Mesothelial cell of epicardium (in vitro differentiated cells): ENCODE measurements around the gene IMPDH1. TPM values are rescaled to one million over a fixed set of nuclear protein-coding genes. Genes with fewer than 3 reads are reported as not detected.

Experiments used
- DNase-seq, 2 experiments: peaks; one replicate each; pipeline ENCODE4 v3.0.0; 2021; ENCODE audit warnings: low spot score in 2 of 2; ENCODE audit not compliant: unreplicated experiment in 2 of 2
- H3K27ac Mint-ChIP-seq: 2 replicates; pipeline ENCODE4 v1.8.0; 2021; ENCODE audit warnings: mixed read lengths
- H3K27me3 Mint-ChIP-seq: 2 replicates; pipeline ENCODE4 v1.8.0; 2021; ENCODE audit warnings: low read depth, mixed read lengths
- H3K36me3 Mint-ChIP-seq: 2 replicates; pipeline ENCODE4 v1.8.0; 2021; ENCODE audit warnings: mixed read lengths
- H3K4me1 Mint-ChIP-seq: 2 replicates; pipeline ENCODE4 v1.8.0; 2021; ENCODE audit warnings: mixed read lengths
- H3K4me3 Mint-ChIP-seq: 2 replicates; pipeline ENCODE4 v1.8.0; 2021; ENCODE audit warnings: mild to moderate bottlenecking, moderate library complexity, mixed read lengths
- H3K9me3 Mint-ChIP-seq: 2 replicates; pipeline ENCODE4 v1.8.0; 2021; ENCODE audit warnings: mixed read lengths
- total RNA-seq: library from RNA; stranded (reverse); gene quantifications from 3 replicates; pipeline ENCODE4 v1.2.1, GENCODE V29; 2021
- TF ChIP-seq, protein P1 (sequence below): fragments of 200-600 bp; sonication (generic); IDR thresholded peaks from one replicate; pipeline ENCODE4 v1.5.0; 2021; ENCODE audit warnings: antibody characterized with exemption; ENCODE audit not compliant: unreplicated experiment

The IMPDH1 gene
- total RNA-seq, 1 donor from 2014 or later: 39.3 TPM

GRCh38 chr7:128422842-128423241 is 13.1 kb upstream of the IMPDH1 start:
- H3K4me3 Mint-ChIP-seq: no peak overlapping the region

DNA sequence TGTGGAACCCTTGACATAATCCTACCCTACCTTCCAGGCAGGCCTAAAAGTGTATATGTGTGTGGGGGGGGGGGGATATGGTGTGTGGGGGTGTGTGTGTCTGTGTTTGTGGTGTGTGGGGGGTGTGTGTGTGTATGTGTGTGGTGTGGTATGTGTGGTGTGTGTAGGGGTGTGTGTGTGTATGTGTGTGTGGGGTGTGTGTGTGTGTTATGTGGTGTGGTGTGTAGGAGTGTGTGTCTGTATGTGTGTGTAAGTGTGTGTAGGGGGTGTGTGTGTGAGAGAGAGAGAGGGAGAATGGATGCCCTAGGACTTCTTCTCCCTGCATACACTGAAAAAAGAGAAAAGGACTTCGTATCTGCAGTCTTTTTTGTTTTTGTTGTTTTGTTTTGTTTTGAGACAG is 12.3 kb upstream of the IMPDH1 start:
- Mint-ChIP-seq H3K9me3 (no peaks in the 10 kb centered on the region), H3K27me3 (no peaks in the 10 kb centered on the region), H3K4me3 (no peak overlapping the region), H3K27ac (no peak overlapping the region), H3K36me3 (no peaks in the 10 kb centered on the region), H3K4me1 (peaks cover 9% of the 10 kb centered on the region)
- no peak for DNase-seq
- TF ChIP-seq, protein P1, sequence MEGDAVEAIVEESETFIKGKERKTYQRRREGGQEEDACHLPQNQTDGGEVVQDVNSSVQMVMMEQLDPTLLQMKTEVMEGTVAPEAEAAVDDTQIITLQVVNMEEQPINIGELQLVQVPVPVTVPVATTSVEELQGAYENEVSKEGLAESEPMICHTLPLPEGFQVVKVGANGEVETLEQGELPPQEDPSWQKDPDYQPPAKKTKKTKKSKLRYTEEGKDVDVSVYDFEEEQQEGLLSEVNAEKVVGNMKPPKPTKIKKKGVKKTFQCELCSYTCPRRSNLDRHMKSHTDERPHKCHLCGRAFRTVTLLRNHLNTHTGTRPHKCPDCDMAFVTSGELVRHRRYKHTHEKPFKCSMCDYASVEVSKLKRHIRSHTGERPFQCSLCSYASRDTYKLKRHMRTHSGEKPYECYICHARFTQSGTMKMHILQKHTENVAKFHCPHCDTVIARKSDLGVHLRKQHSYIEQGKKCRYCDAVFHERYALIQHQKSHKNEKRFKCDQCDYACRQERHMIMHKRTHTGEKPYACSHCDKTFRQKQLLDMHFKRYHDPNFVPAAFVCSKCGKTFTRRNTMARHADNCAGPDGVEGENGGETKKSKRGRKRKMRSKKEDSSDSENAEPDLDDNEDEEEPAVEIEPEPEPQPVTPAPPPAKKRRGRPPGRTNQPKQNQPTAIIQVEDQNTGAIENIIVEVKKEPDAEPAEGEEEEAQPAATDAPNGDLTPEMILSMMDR: no peak

More at GRCh38 chr7:128422842-128423241, 13.1 kb upstream of the IMPDH1 start:
- Mint-ChIP-seq H3K27ac (no peak overlapping the region), H3K36me3 (no peaks in the 10 kb centered on the region), H3K27me3 (no peaks in the 10 kb centered on the region), H3K4me1 (peaks cover 9% of the 10 kb centered on the region), H3K9me3 (no peaks in the 10 kb centered on the region)
- TF ChIP-seq, protein P1: no peak
- no peak for DNase-seq

- no peak overlapping the region for H3K4me3 Mint-ChIP-seq
- no peak overlapping the region for H3K27ac Mint-ChIP-seq
- H3K36me3 Mint-ChIP-seq: no peaks in the 10 kb centered on the region
- H3K27me3 Mint-ChIP-seq: no peaks in the 10 kb centered on the region
- H3K4me1 Mint-ChIP-seq: peaks cover 9% of the 10 kb centered on the region
- TF ChIP-seq, protein P1: no peak
- no peaks in the 10 kb centered on the region for H3K9me3 Mint-ChIP-seq
- DNase-seq: no peak
These were observed 11.6 kb upstream of the IMPDH1 start for GRCh38 chr7:128421384-128421783.

GRCh38 chr7:128420773-128421172 is 11.0 kb upstream of the IMPDH1 start:
- Mint-ChIP-seq H3K27ac (peak overlapping the region; percentile 69), H3K4me3 (no peak overlapping the region), H3K4me1 (peaks cover 9% of the 10 kb centered on the region), H3K27me3 (no peaks in the 10 kb centered on the region), H3K9me3 (no peaks in the 10 kb centered on the region), H3K36me3 (no peaks in the 10 kb centered on the region)
- DNase-seq: no peak
- TF ChIP-seq, protein P1: no peak

GRCh38 chr7:128419257-128419656 is 9.5 kb upstream of the IMPDH1 start:
- Mint-ChIP-seq H3K27me3 (no peaks in the 10 kb centered on the region), H3K4me3 (no peak overlapping the region), H3K27ac (no peak overlapping the region), H3K9me3 (no peaks in the 10 kb centered on the region), H3K36me3 (no peaks in the 10 kb centered on the region), H3K4me1 (peaks cover 9% of the 10 kb centered on the region)
- TF ChIP-seq, protein P1: no peak
- no peak for DNase-seq

DNA sequence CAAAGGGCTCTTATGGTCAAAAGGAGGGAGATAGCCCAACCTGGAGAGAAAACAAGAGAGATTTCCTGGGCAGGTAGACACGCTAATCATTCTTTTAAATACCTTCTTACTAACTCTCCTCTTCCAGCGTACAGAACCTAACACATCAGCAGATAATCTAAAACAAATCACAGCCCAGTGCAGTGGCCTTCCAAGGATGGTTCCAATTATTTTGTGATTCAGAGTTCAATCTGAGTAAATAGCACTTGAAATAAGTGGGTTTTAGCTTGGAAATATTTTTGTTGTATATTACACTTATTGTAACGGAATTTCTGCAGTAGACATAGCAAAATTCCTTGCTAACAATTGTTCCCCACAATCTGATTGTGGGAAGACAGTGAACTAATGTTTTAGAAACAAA is 7.3 kb upstream of the IMPDH1 start:
- TF ChIP-seq, protein P1: no peak
- H3K36me3 Mint-ChIP-seq: no peaks in the 10 kb centered on the region
- no peak for DNase-seq
- H3K4me1 Mint-ChIP-seq: peaks cover 9% of the 10 kb centered on the region
- H3K27me3 Mint-ChIP-seq: peaks cover 2% of the 10 kb centered on the region
- no peak overlapping the region for H3K27ac Mint-ChIP-seq
- H3K4me3 Mint-ChIP-seq: no peak overlapping the region
- H3K9me3 Mint-ChIP-seq: peaks cover 6% of the 10 kb centered on the region
